Measurements from ENCODE around the gene GASK1B.

The GASK1B gene

GRCh38 chr4:158172261-158173258 is at the start of gene GASK1B:
Gene GASK1B (minus strand): TSS chr4:158173025. CDS start chr4:158171375, 1,650 bp downstream.
- peak; percentile 12 for DNase-seq

GRCh38 chr4:158219623-158220022 is 46.8 kb upstream of the GASK1B start:
- no peak for DNase-seq

- no peak for DNase-seq
Observed at GRCh38 chr4:158217763-158218162, 44.9 kb upstream of the GASK1B start.

GRCh38 chr4:158214856-158215255 is 42.0 kb upstream of the GASK1B start:
- no peak for DNase-seq

- DNase-seq, result no peak
Observed at GRCh38 chr4:158213466-158213865, 40.6 kb upstream of the GASK1B start.

GRCh38 chr4:158211222-158211621 is 38.4 kb upstream of the GASK1B start:
- no peak for DNase-seq

- DNase-seq, result peak; percentile 7
Observed at GRCh38 chr4:158209825-158210807, 37.3 kb upstream of the GASK1B start, which contains the start of gene TMEM144. Gene TMEM144 (plus strand): TSS chr4:158210486. CDS start chr4:158212668, 2,182 bp downstream.

GRCh38 chr4:158208963-158209640 is 36.3 kb upstream of the GASK1B start:
- DNase-seq, result no peak

GRCh38 chr4:158203929-158204328 is 31.1 kb upstream of the GASK1B start:
- DNase-seq, result no peak

- no peak for DNase-seq
Observed at GRCh38 chr4:158203436-158203835, 30.6 kb upstream of the GASK1B start.

GRCh38 chr4:158202481-158202880 is 29.7 kb upstream of the GASK1B start:
- DNase-seq, result no peak

- DNase-seq, result no peak
Observed at GRCh38 chr4:158201876-158202275, 29.1 kb upstream of the GASK1B start.

GRCh38 chr4:158201322-158201721 is 28.5 kb upstream of the GASK1B start:
- no peak for DNase-seq

GRCh38 chr4:158200214-158200613 is 27.4 kb upstream of the GASK1B start:
- DNase-seq, result no peak

- DNase-seq, result no peak
Observed at GRCh38 chr4:158197194-158197776, 24.5 kb upstream of the GASK1B start.

GRCh38 chr4:158195297-158195696 is 22.5 kb upstream of the GASK1B start:
- DNase-seq, result no peak

- no peak for DNase-seq
Observed at GRCh38 chr4:158193171-158193749, 20.4 kb upstream of the GASK1B start.

GRCh38 chr4:158192439-158193158 is 19.8 kb upstream of the GASK1B start:
- DNase-seq, result no peak

GRCh38 chr4:158190718-158191117 is 17.9 kb upstream of the GASK1B start:
- DNase-seq, result no peak

- DNase-seq, result no peak
Observed at GRCh38 chr4:158189422-158189821, 16.6 kb upstream of the GASK1B start.

- no peak for DNase-seq
Observed at GRCh38 chr4:158186815-158187214, 14.0 kb upstream of the GASK1B start.

Data from SHP77 treated with DMSO at 0.1 percent for 48 hours (cell line).